Activated gamma-delta T cell treated with anti-CD3 and anti-CD28 coated beads, Interleukin-2, amount 50 U/mL, for 16 hours (primary cell): ENCODE results near the gene GLB1L.
"Not testable (repeated sequence)": the region's sequence is repeated elsewhere in the genome, so short reads cannot be mapped to it uniquely, and the experiment has no call there.

ENCODE experiments used
- DNase-seq: peaks from one replicate; pipeline ENCODE4 v3.0.0-alpha.2; 2020; ENCODE audit warnings: low read depth

The GLB1L gene

DNA sequence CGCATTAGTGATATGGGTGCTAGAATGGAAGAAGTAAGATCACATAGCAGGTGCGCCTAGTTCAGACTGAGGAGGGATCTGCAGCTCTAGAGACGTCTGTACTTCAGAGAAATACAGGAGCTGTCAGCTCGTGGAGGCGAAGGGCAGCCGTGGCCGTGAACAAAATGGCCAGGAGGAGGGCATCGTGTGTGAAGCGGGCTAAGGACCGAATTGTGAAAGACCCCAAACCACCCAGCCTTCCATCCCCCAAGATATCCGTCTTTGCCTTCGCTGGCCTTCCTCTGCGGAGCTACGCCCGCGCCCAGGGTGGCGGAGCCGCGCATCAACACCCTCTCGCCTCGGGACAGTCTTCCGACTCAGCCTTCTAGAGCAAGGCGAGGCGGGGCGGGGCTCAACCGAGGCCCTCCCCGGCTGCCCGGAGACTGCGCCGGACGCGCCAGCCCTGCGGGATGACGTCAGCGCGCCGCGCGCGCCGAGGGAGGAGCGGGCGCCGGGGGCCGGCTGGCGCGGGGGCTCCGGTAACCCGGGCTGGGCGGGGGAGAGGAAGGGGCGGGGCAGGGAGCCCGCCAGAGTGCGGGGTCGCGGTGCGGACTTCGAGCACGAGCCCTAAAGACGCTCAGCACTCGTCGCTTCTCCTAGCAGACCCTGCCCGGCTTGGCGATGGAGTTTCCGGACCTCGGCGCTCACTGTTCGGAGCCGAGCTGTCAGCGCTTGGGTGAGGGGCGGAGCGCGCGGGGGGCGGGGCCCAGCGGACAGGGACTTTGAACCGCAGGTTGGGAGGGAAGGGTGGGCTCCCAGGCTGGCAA, 38.7 kb downstream of the GLB1L start, which contains the start of gene ZFAND2B:
Gene ZFAND2B (plus strand): TSS at position 455 of the 806 bp plus-strand sequence. CDS start 206 bp downstream, at position 661.
- peak; percentile 92 for DNase-seq

DNA sequence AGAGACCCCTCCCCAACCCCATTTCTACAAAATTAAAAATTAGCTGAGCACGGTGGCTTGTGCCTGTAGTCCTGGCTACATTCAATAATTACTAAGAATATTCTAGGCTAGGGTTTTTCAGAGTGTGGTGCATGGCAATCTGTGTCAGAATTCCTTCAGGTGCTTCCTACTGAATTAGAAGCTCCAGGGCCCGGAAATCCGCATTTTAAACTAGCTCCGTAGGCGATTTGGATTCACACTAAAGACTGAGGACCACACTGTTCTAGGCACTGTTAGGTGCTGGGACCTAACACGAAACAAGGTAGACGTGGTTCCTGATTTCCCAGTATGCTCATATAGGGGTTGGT, 39.3 kb downstream of the GLB1L start:
- no peak for DNase-seq

GRCh38 chr2:219205165-219205538, 40.1 kb downstream of the GLB1L start:
- DNase-seq: no peak

DNA sequence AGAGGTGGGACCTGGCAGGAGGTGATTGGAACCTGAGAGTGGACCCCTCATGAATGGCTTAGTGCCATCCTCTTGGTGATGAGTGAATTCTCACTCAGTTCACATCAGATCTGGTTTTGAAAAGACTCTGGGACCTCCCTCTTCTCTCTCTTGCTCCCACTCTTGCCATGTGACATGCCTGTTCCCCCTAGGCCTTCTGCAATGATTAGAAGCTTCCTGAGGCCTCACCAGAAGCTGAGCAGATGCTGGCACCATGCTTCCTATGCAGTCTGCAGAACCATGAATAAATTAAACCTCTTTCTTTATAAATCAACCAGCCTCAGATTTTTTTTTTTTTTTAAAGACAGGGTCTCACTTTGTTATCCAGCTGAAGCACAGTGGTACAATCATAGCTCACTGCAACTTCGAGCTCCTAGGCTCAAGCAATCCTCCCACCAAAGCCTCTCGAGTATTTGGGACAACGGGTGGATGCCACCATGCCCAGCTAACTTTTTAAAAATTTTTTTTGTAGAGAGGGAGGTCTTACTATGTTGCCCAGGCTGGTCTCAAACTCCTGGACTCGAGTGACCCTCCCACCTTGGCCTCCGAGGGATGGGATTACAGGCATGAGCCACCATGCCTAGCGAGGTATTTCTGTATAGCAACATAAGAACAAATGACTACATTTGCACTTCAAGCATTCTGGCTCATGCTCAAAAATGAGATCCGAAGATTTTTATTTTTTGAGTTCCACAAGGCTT, 40.6 kb downstream of the GLB1L start:
- no peak for DNase-seq

DNA sequence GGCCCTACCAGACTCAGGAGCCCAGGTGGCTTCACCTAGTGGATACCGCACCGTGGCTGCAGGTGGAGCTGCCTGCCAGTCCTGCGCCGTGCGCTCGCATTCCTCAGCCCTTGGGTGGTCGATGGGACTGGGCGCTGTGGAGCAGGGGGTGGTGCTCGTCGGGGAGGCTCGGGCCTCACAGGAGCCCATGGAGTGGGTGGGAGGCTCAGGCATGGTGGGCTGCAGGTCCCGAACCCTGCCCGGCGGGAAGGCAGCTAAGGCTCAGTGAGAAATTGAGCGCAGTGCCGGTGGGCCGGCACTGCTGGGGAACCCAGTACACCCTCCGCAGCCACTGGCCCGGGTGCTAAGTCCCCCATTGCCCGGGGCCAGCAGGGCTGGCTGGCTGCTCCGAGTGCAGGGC, 43.9 kb downstream of the GLB1L start:
- DNase-seq: not testable (repeated sequence)

DNA sequence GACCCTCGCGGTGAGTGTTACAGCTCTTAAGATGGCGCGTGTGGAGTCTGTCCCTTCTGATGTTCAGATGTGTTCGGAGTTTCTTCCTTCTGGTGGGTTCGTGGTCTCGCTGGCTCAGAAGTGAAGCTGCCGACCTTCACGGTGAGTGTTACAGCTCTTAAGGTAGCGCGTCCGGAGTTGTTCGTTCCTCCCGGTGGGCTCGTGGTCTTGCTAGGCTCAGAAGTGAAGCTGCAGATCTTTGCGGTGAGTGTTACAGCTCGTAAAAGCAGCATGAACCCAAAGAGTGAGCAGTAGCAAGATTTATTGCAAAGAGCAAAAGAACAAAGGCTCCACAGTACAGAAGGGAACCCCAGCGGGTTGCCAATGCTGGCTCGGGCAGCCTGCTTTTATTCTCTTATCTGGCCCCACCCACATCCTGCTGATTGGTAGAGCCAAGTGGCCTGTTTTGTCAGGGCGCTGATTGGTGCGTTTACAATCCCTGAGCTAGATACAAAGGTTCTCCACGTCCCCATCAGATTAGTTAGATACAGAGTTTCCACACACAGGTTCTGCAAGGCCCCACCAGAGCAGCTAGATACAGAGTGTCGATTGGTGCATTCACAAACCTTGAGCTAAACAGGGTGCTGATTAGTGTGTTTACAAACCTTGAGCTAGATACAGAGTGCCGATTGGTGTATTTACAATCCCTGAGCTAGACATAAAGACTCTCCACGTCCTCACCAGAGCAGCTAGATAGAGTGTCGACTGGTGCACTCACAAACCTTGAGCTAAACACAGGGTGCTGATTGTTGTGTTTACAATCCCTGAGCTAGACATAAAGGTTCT, 44.5 kb downstream of the GLB1L start:
- DNase-seq: not testable (repeated sequence)

- DNase-seq: no peak
Observed at GRCh38 chr2:219199470-219200211, 45.6 kb downstream of the GLB1L start.

DNA sequence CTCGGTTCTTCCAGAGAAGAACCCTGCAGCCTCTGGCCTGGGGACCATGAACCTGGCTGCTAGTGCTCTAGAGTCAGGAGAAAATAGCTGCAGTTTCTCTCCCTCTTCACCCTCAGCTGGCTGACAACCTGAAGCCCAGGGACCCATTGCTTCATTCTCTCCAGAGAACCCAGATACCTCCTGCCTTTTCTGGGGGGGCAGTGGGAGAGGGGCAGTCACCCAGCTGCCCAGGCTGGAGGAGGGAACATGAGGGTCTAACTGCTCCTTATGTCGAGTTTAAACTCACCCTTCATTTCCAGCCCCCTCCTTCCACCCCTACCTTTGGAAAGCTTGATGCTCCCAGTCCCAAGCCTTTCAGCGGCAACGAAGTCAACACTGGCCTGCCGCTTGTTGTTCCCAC, 46.3 kb downstream of the GLB1L start:
- DNase-seq: no peak

DNA sequence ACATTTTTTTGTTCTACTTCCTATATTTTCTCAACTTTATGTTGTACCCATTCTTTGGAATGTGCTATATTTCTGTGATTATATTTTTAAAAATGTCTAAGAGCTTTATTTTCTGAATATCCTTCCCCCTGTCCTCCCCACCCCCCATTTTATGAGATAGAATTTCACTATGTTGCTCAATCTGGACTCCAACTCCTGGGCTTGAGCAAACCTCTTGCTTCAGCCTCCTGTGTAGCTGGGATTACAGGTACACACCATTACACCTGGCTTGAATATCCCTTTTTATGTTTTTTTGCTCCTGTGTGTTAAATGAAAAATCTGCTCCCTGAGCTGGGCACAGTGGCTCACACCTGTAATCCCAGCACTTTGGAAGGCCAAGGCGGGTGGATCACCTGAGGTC, 47.9 kb downstream of the GLB1L start:
- DNase-seq: no peak

DNA sequence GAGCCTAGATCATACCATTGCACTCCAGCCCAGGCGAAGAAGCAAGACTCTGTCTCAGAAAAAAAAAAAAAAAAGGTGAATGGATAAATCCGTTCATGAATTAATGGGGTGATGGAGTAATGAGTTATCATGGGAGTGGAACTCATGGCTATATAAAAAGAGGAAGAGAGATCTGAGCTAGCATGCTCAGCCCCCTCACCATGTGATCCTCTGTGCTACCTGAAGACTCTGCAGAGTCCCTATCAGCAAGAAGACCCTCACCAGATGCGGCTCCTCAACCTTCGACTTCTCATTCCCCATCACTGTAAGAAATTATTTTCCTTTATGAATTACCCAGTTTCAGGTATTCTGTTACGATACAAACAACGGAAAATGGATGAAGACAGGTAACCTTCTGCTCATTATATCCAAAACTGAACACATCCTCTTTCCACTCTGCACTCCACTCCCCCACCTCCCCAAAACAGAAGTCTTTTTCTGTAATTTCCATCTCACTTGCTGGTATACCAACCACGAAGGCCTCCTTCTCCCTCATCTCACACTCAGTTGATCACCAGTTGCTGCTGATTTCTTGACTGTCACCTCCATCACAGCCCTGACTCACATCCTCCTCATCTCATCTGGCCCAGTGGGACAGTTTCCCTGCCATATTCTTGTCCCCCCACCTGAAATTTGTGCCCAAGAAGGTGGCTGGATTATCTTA, 58.3 kb downstream of the GLB1L start:
- DNase-seq: no peak
